Measurements from ENCODE around the gene GZMH. TPM values are rescaled to one million over a fixed set of nuclear protein-coding genes. Genes with fewer than 3 reads are reported as not detected.

GZMH gene
- total and polyA plus RNA-seq, 3 experiments from 2014 or later, result 125 to 336 (median 131) TPM

GRCh38 chr14:24556756-24557155 is 52.7 kb downstream of the GZMH start:
- Mint-ChIP-seq H3K27me3 (peaks cover 4 to 35% of the 10 kb centered on the region in 2 donors), H3K4me3 (no peak overlapping the region), H3K4me1 (no peaks in the 10 kb centered on the region), H3K27ac (no peak overlapping the region), H3K9me3 (peaks cover 0 to 8% (median 4%) of the 10 kb centered on the region in 5 donors), H3K36me3 (peaks cover 0 to 6% (median 4%) of the 10 kb centered on the region in 3 donors)
- Histone ChIP-seq H3K4me1 (ENCODE audit: insufficient read depth, low read length) (no peaks in the 10 kb centered on the region), H3K4me3 (ENCODE audit: low read length) (no peak overlapping the region), H3K27ac (ENCODE audit: low read depth, low read length) (no peak overlapping the region), H3K27me3 (ENCODE audit: insufficient read depth, low read length, poor library complexity, severe bottlenecking) (peaks cover 4% of the 10 kb centered on the region), H3K9me3 (ENCODE audit: low read length) (no peaks in the 10 kb centered on the region), H3K36me3 (ENCODE audit: insufficient read depth, low read length) (no peaks in the 10 kb centered on the region)
- no peak for DNase-seq
- POLR2A ChIA-PET, result no interaction called here
- CTCF ChIA-PET, result no interaction called here

Other genes with a start within 250 kb of the GZMH start
- 1 to 10 TPM in 1 of 2 experiments, under 1 TPM in 1; 0.81 to 1.5 TPM for gene NFATC4, start 241.5 kb downstream of the GZMH start, total RNA-seq
- not detected for gene NFATC4, start 241.5 kb downstream of the GZMH start, polyA plus RNA-seq
- gene NYNRIN, start 210.7 kb downstream of the GZMH start, total RNA-seq, result under 1 TPM; 0.02 to 0.04 TPM
- gene NYNRIN, start 210.7 kb downstream of the GZMH start, polyA plus RNA-seq, result not detected
- gene CBLN3, start 180.0 kb downstream of the GZMH start, total RNA-seq, result 1 to 10 TPM; 7.4 to 7.7 TPM
- gene CBLN3, start 180.0 kb downstream of the GZMH start, polyA plus RNA-seq, result not detected
- gene KHNYN, start 179.7 kb downstream of the GZMH start, total RNA-seq, result 10 to 100 TPM; 68.8 to 72.3 TPM
- 21.1 TPM for gene KHNYN, start 179.7 kb downstream of the GZMH start, polyA plus RNA-seq
- gene SDR39U1, start 166.9 kb downstream of the GZMH start, total RNA-seq, result 10 to 100 TPM; 58.1 to 59.6 TPM
- gene SDR39U1, start 166.9 kb downstream of the GZMH start, polyA plus RNA-seq, result 67.7 TPM
- not detected for gene CMA1, start 101.4 kb downstream of the GZMH start, total RNA-seq
- gene CMA1, start 101.4 kb downstream of the GZMH start, polyA plus RNA-seq, result not detected
- gene CTSG, start 33.4 kb downstream of the GZMH start, total RNA-seq, result not detected
- not detected for gene CTSG, start 33.4 kb downstream of the GZMH start, polyA plus RNA-seq
- gene GZMB, start 24.5 kb upstream of the GZMH start, total RNA-seq, result 1,000 to 10,000 TPM; 2,724 to 2,866 TPM
- 78.6 TPM for gene GZMB, start 24.5 kb upstream of the GZMH start, polyA plus RNA-seq